ENCODE results near the gene TRPM6. TPM values are rescaled to one million over a fixed set of nuclear protein-coding genes. Genes with fewer than 3 reads are reported as not detected.

Gene TRPM6
- total and polyA plus RNA-seq, 8 donors, result 0.14 to 0.59 (median 0.23) TPM

GRCh38 chr9:74760031-74760700 is 127.6 kb downstream of the TRPM6 start:
- intact Hi-C loops (cut with DNase I), result no loop called here
- Histone ChIP-seq H3K27ac (no peak overlapping the region), H3K9me3 (no peaks in the 10 kb centered on the region), H3K4me1 (no peaks in the 10 kb centered on the region), H3K27me3 (no peaks in the 10 kb centered on the region), H3K4me3 (no peak overlapping the region), H3K36me3 (no peaks in the 10 kb centered on the region)
- peak in 1 of 4 donors; percentile 34 for ATAC-seq
- no peak for FAIRE-seq
- no peak for DNase-seq
- TF ChIP-seq, protein P1, sequence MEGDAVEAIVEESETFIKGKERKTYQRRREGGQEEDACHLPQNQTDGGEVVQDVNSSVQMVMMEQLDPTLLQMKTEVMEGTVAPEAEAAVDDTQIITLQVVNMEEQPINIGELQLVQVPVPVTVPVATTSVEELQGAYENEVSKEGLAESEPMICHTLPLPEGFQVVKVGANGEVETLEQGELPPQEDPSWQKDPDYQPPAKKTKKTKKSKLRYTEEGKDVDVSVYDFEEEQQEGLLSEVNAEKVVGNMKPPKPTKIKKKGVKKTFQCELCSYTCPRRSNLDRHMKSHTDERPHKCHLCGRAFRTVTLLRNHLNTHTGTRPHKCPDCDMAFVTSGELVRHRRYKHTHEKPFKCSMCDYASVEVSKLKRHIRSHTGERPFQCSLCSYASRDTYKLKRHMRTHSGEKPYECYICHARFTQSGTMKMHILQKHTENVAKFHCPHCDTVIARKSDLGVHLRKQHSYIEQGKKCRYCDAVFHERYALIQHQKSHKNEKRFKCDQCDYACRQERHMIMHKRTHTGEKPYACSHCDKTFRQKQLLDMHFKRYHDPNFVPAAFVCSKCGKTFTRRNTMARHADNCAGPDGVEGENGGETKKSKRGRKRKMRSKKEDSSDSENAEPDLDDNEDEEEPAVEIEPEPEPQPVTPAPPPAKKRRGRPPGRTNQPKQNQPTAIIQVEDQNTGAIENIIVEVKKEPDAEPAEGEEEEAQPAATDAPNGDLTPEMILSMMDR (IDR thresholded peaks at IDR 0.05), result no peak
- WGBS, 2 donors, result 82 to 85% methylated on average over 3 of the region's 3 CpGs

GRCh38 chr9:74755999-74756398 is 131.7 kb downstream of the TRPM6 start:
- Histone ChIP-seq H3K9me3 (no peaks in the 10 kb centered on the region), H3K27ac (no peak overlapping the region), H3K36me3 (no peaks in the 10 kb centered on the region), H3K4me3 (no peak overlapping the region), H3K27me3 (no peaks in the 10 kb centered on the region), H3K4me1 (no peaks in the 10 kb centered on the region)
- WGBS, 2 donors, result 91 to 93% methylated on average over 3 of the region's 3 CpGs
- TF ChIP-seq, protein P1 (IDR thresholded peaks at IDR 0.05), result no peak
- FAIRE-seq (no peak), ATAC-seq (no peak), DNase-seq (no peak)
- intact Hi-C loops (cut with DNase I), result no loop called here

- Histone ChIP-seq H3K4me3 (no peak overlapping the region), H3K36me3 (no peaks in the 10 kb centered on the region), H3K27ac (no peak overlapping the region), H3K9me3 (no peaks in the 10 kb centered on the region), H3K27me3 (no peaks in the 10 kb centered on the region), H3K4me1 (no peaks in the 10 kb centered on the region)
- no peak for ATAC-seq
- TF ChIP-seq, protein P1 (IDR thresholded peaks at IDR 0.05), result no peak
- intact Hi-C loops (cut with DNase I), result no loop called here
- no peak for DNase-seq
- no peak for FAIRE-seq
These were observed 132.4 kb downstream of the TRPM6 start for GRCh38 chr9:74755355-74755754.

- Histone ChIP-seq H3K9me3 (no peaks in the 10 kb centered on the region), H3K4me3 (no peak overlapping the region), H3K36me3 (no peaks in the 10 kb centered on the region), H3K4me1 (no peaks in the 10 kb centered on the region), H3K27me3 (no peaks in the 10 kb centered on the region), H3K27ac (no peak overlapping the region)
- WGBS, 2 donors, result 36 to 40% methylated on average over 6 of the region's 6 CpGs
- TF ChIP-seq, protein P1 (IDR thresholded peaks at IDR 0.05), result no peak
- FAIRE-seq (no peak), ATAC-seq (no peak), DNase-seq (no peak)
- intact Hi-C loops (cut with DNase I), result no loop called here
These were observed 134.1 kb downstream of the TRPM6 start for GRCh38 chr9:74753650-74754049.

DNA sequence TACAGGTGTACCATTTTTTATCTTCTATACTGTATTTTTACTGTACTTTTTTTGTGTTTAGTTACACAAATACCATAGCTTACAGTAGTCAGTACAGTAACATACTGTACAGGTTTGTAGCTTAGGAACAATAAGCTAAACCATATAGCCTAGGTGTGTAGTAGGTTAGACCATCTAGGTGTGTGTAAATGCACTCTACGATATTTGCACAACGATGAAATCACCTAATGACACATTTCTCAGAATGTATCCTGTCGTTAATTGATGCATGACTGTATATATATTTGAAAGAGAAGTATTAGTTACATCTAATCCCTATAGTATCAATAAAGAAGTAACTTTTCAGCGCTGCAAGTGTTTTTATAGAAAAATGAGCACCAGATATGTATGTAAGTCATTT is 138.8 kb downstream of the TRPM6 start:
- no peaks in the 10 kb centered on the region for H3K27me3 ChIP-seq
- DNase-seq (no peak), FAIRE-seq (no peak), ATAC-seq (no peak)
- H3K36me3 ChIP-seq, result no peaks in the 10 kb centered on the region
- 74 to 77% methylated on average over 4 of the region's 4 CpGs for WGBS, 2 donors
- intact Hi-C loops (cut with DNase I), result no loop called here
- H3K4me1 ChIP-seq, result no peaks in the 10 kb centered on the region
- no peaks in the 10 kb centered on the region for H3K9me3 ChIP-seq
- H3K4me3 ChIP-seq, result no peak overlapping the region
- H3K27ac ChIP-seq, result no peak overlapping the region
- TF ChIP-seq, protein P1 (IDR thresholded peaks at IDR 0.05), result no peak
